K562 (cell line): ENCODE results near the gene SLC10A3. TPM values are rescaled to one million over a fixed set of nuclear protein-coding genes. Genes with fewer than 3 reads are reported as not detected.

Experiments used
- ATAC-seq: fragments of 200-7000 bp; cut with Tn5 transposase; 3 replicates; pipeline ENCODE4 v1.9.1; 2020; ENCODE audit warnings: moderate library complexity
- BruUV-seq: library from RNA; stranded (reverse); fragments of 400-500 nt; replicated peaks from 2 replicates; lab custom pipeline; 2021; lab: Mats Ljungman, UMichigan
- CTCF ChIA-PET: fragments of 300-600 bp; formaldehyde crosslinking; extraction: SDS; loops from one replicate; lab custom pipeline; 2021; ENCODE audit warnings: low intra/inter-chr PET ratio; lab: Yijun Ruan, JAX
- POLR2A ChIA-PET: fragments of 300-600, 350-650 bp; sonication (Branson Sonifier 250); formaldehyde crosslinking; extraction: SDS; loops from one replicate; lab custom pipeline; 2021; ENCODE audit warnings: antibody characterized with exemption, inconsistent platforms; lab: Yijun Ruan, JAX
- DNase-seq, 4 experiments: peaks; one replicate each; pipeline versions ENCODE4 v3.0.0 to v3.0.0-alpha.2; 2011 to 2018; ENCODE audit warnings: low spot score in 3 of 4, mixed read lengths in 3 of 4; ENCODE audit errors: extremely low read depth in 1 of 4
- FAIRE-seq: peaks from 2 replicates; lab custom pipeline; 2011; peaks lifted over from hg19 to GRCh38; lab: Jason Lieb, UNC
- H2AFZ ChIP-seq: 2 replicates; pipeline ENCODE4 v1.6.0; 2011; ENCODE audit warnings: low read depth, low read length, control low read depth, inconsistent platforms
- H3K27ac ChIP-seq: fragments of 200-600 bp; 3 replicates; pipeline ENCODE4 v1.8.0; 2011; ENCODE audit warnings: low read depth, mild to moderate bottlenecking, control low read depth, inconsistent platforms, low read length, moderate library complexity, mixed read lengths; ENCODE audit errors: extremely low read depth
- H3K27me3 ChIP-seq, 2 experiments: fragments of 300-600 bp in 1 of 2; 2 replicates in 1 of 2; 3 replicates in 1 of 2; pipeline versions ENCODE4 v1.6.0 to v1.8.0; 2011; ENCODE audit warnings: inconsistent platforms in 2 of 2, low read length in 2 of 2, mild to moderate bottlenecking in 1 of 2, mixed read lengths in 1 of 2, moderate library complexity in 1 of 2; ENCODE audit not compliant: control insufficient read depth in 2 of 2, insufficient read depth in 2 of 2
- H3K36me3 ChIP-seq: fragments of 300-600 bp; 3 replicates; pipeline ENCODE4 v1.8.0; 2011; ENCODE audit warnings: mild to moderate bottlenecking, low read length, inconsistent platforms; ENCODE audit not compliant: control insufficient read depth, insufficient read depth
- H3K4me1 ChIP-seq, 2 experiments: fragments of 200-600 bp in 1 of 2; replicated peaks in 1 of 2; 2 replicates in 1 of 2; 3 replicates in 1 of 2; pipeline versions ENCODE4 v1.5.1 to v1.8.0; 2011; ENCODE audit warnings: inconsistent platforms in 2 of 2, low read length in 2 of 2, mild to moderate bottlenecking in 1 of 2, mixed read lengths in 1 of 2, moderate library complexity in 1 of 2; ENCODE audit not compliant: control insufficient read depth in 2 of 2, insufficient read depth in 2 of 2
- H3K4me2 ChIP-seq: 2 replicates; pipeline ENCODE4 v1.6.1; 2011; ENCODE audit warnings: low read length, control low read depth, inconsistent platforms, mixed read lengths; ENCODE audit not compliant: insufficient read depth
- H3K4me3 ChIP-seq: fragments of 200-600 bp; sonication (generic), shearing (Covaris generic); 2 replicates; pipeline ENCODE4 v1.5.1; 2016; ENCODE audit warnings: control low read depth, inconsistent platforms
- H3K79me2 ChIP-seq: fragments of 200-600 bp; 3 replicates; pipeline ENCODE4 v1.8.0; 2011; ENCODE audit warnings: low read length, inconsistent platforms; ENCODE audit not compliant: control insufficient read depth, insufficient read depth
- H3K9ac ChIP-seq, 2 experiments: 2 replicates each; pipeline versions ENCODE4 v1.6.0 to v1.6.1; 2011; ENCODE audit warnings: low read depth in 2 of 2, low read length in 2 of 2, control low read depth in 1 of 2, inconsistent platforms in 1 of 2, mild to moderate bottlenecking in 1 of 2, mixed read lengths in 1 of 2; ENCODE audit not compliant: insufficient read depth in 1 of 2
- H3K9me1 ChIP-seq: one replicate; pipeline ENCODE4 v1.6.0; 2011; ENCODE audit warnings: inconsistent platforms, mild to moderate bottlenecking, low read length, moderate library complexity; ENCODE audit not compliant: control insufficient read depth, insufficient read depth
- H3K9me3 ChIP-seq: replicated peaks from 2 replicates; pipeline ENCODE4 v1.5.1; 2011; ENCODE audit warnings: low read depth, low read length, inconsistent platforms; ENCODE audit not compliant: control insufficient read depth, insufficient read depth
- H4K20me1 ChIP-seq: replicated peaks from 2 replicates; pipeline ENCODE4 v1.6.1; 2011; ENCODE audit warnings: low read length, inconsistent platforms, mixed read lengths; ENCODE audit not compliant: control insufficient read depth, insufficient read depth
- SUPT5H ChIP-seq: fragments of 450-650 bp; IDR thresholded peaks from 2 replicates; pipeline ENCODE4 v1.6.1; 2016
- ZNF174 ChIP-seq: fragments of 250-450 bp; sonication (Bioruptor Pico); IDR thresholded peaks from 2 replicates; pipeline ENCODE4 v1.4.0; 2020; ENCODE audit warnings: mild to moderate bottlenecking
- WGBS: fragments of 100-300 bp; shearing (Covaris generic); methylation state at CpG from one replicate; pipeline ENCODE4 v1.1.6; 2016; ENCODE audit warnings: low coverage, mixed read lengths; ENCODE audit not compliant: insufficient coverage; ENCODE audit errors: missing lambda C conversion rate; 5-methylcytosine and 5-hydroxymethylcytosine counted together
- in situ Hi-C: fragments of 300-500 bp; cut with MboI; formaldehyde crosslinking; loops from 4 replicates; pipeline ENCODE4 v1.15.0; 2018; ENCODE audit warnings: inconsistent platforms, mixed read lengths
- intact Hi-C: fragments of 100-400 bp; cut with micrococcal nuclease; formaldehyde crosslinking; loops from 2 replicates; pipeline ENCODE4 v1.14.2; 2022
- polyA plus RNA-seq, 8 experiments: library from polyadenylated mRNA; depleted of rRNA in 4 of 8; stranded (reverse) in 5 of 8; unstranded in 3 of 8; fragments of >200 nt; fragmentation: Nextera tagmentation in 2 of 8; fragmentation: Illumina TruSeq in 1 of 8; extraction: Ambion mirVana in 2 of 8; extraction: Trizol in 1 of 8; gene quantifications; 2 replicates each; pipeline versions ENCODE4 v1.2.1 to v1.2.3, GENCODE V29; 2011 to 2014; ENCODE audit warnings: inconsistent platforms in 1 of 8, missing spikeins in 1 of 8
- total RNA-seq, 7 experiments: library from RNA; depleted of rRNA in 6 of 7; stranded (reverse); fragments of >200 nt in 6 of 7; fragmentation: Illumina TruSeq in 2 of 7; extraction: Trizol in 2 of 7; gene quantifications; 2 replicates each; pipeline versions ENCODE4 v1.2.1 to v1.2.3, GENCODE V29; 2011 to 2021; ENCODE audit warnings: low replicate concordance in 1 of 7
- TF ChIP-seq, protein P1 (sequence below): fragments of 450-650 bp; IDR thresholded peaks from 2 replicates; pipeline ENCODE4 v1.7.1; 2018; ENCODE audit warnings: mild to moderate bottlenecking, low read depth; ENCODE audit not compliant: partially characterized antibody

The SLC10A3 gene
- total and polyA plus RNA-seq, 9 of the 15 experiments (the other 6 are each of a cell fraction or from before 2014, with no cell fraction given): 5.2 to 30.6 (median 16.7) TPM

DNA sequence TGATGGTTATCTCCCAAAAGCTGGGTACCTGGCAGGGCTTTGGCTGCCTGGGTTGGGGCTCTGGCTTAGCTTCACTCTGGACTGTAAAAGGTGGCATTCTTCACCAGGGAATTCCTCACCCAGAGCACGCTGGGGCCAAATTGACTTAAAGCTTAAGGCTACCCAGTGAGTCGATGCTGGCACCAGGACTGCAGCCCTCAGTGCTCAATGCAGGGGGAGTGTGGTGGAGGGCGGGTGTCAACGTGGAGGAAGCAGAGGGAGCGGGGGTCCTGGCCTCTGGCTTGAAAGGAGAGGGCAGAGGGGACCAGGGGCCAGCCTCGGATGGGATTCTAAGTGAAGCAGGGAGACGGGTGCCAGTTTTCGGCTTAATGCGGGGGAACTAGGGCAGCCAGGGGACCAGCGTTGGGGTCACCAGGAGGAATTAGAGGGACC, 46.9 kb downstream of the SLC10A3 start:
- peak overlapping the region; percentile 76 for H3K4me3 ChIP-seq
- peak; percentile 11 for ATAC-seq
- BruUV-seq: no TSS peak
- no peak for DNase-seq
- POLR2A ChIA-PET: interaction anchor here (0.7 to 1.1 kb wide), 2 partner anchors 82 to 84 kb away, joined by 3 read pairs; no protein-coding TSS in a partner anchor
- H3K9me3 ChIP-seq: no peaks in the 10 kb centered on the region
- 33% methylated on average over 10 of the region's 10 CpGs for WGBS
- in situ Hi-C loops: no loop called here
- H4K20me1 ChIP-seq: 0 out of 2 replicates have a peak, but pooled peaks cover 4% of the 10 kb centered on the region
- peaks cover 9 to 40% of the 10 kb centered on the region in 2 experiments; a peak in 4 of 5 replicates for H3K4me1 ChIP-seq
- intact Hi-C loops: no loop called here
- peak overlapping the region; percentile 56; the same call in 2 of the 3 replicates for H3K27ac ChIP-seq
- H3K36me3 ChIP-seq: peaks cover 66% of the 10 kb centered on the region; the same call in 2 of the 3 replicates
- TF ChIP-seq, protein P1, sequence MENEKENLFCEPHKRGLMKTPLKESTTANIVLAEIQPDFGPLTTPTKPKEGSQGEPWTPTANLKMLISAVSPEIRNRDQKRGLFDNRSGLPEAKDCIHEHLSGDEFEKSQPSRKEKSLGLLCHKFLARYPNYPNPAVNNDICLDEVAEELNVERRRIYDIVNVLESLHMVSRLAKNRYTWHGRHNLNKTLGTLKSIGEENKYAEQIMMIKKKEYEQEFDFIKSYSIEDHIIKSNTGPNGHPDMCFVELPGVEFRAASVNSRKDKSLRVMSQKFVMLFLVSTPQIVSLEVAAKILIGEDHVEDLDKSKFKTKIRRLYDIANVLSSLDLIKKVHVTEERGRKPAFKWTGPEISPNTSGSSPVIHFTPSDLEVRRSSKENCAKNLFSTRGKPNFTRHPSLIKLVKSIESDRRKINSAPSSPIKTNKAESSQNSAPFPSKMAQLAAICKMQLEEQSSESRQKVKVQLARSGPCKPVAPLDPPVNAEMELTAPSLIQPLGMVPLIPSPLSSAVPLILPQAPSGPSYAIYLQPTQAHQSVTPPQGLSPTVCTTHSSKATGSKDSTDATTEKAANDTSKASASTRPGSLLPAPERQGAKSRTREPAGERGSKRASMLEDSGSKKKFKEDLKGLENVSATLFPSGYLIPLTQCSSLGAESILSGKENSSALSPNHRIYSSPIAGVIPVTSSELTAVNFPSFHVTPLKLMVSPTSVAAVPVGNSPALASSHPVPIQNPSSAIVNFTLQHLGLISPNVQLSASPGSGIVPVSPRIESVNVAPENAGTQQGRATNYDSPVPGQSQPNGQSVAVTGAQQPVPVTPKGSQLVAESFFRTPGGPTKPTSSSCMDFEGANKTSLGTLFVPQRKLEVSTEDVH: peak; percentile 36
- TF ChIP-seq SUPT5H (peak; percentile 44; the same call in 1 of the 2 replicates), ZNF174 (CRISPR knock-in tag) (no peak)
- no peak overlapping the region for H2AFZ ChIP-seq
- H3K79me2 ChIP-seq: peaks cover 25% of the 10 kb centered on the region
- peak overlapping the region; percentile 68 for H3K4me2 ChIP-seq
- peak overlapping the region; percentile 50 to 81; a peak in 3 of 4 replicates for H3K9ac ChIP-seq
- peaks cover 3% of the 10 kb centered on the region for H3K9me1 ChIP-seq
- H3K27me3 ChIP-seq: no peaks in the 10 kb centered on the region
- no peak for FAIRE-seq
- CTCF ChIA-PET: no interaction called here
